NCI-H146 (cell line): ENCODE results near the gene NDST1.

Experiments used
- DNase-seq: peaks from one replicate; lab custom pipeline; 2025; lab: John Stamatoyannopoulos, UW

NDST1 gene

DNA sequence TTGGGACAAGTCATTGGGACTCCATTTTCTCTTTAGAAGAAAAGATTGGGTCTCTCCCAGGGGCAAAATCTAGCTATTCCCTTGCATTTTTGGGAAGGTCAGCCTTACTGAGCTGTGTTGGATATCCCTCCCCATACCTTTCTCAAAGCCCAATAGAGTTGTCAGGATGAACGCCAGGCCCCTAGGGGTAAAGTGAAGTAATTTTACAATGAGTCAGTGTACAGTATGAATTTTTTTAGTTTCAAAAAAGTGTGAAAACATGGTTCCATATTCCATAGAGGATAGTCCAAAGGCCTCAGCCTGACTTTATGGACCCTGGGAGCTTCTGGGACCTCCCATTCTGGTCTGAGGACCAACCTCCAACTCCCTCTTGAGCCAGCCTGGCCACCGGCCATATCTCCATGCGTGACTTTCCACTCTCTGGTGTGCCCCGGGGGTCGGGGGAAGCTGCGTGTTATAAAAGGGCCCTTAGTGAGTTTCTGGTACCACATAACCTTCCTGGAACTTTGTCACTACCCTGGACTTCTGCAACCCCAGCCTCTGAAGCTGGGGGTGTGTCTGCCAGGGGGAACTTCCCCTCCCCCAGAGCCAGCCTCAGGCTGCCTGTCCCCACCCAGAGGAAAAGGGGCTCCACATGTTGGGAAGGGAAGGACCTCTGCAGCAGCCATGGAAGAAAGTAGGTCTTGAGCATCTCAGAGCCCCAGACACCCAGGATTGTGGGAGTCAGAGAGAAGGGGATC, 80.1 kb downstream of the NDST1 start:
- DNase-seq, result no peak

- no peak for DNase-seq
These were observed 80.6 kb downstream of the NDST1 start for GRCh38 chr5:150588596-150588890.

GRCh38 chr5:150589862-150590601, 82.1 kb downstream of the NDST1 start:
- no peak for DNase-seq

- no peak for DNase-seq
These were observed 83.2 kb downstream of the NDST1 start for GRCh38 chr5:150590979-150591695.

DNA sequence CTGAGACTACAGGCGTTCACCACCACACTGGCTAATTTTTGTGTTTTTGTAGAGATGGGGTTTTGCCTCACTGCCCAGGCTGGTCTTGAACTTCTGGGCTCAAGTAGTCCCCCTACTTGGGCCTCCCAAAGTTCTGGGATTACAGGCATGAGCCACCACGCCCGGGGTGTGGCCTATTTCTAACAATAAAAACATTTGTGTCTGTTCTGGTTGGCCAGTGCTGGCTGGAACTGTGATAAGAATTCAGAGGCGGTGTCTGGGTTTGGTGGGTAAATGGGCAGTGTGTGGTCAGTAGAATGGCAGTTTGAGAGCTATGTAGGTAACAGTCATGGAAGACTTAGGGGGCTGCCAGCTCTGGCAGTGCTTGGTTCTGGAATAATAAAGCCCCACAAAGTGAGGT, 85.7 kb downstream of the NDST1 start:
- DNase-seq, result no peak

DNA sequence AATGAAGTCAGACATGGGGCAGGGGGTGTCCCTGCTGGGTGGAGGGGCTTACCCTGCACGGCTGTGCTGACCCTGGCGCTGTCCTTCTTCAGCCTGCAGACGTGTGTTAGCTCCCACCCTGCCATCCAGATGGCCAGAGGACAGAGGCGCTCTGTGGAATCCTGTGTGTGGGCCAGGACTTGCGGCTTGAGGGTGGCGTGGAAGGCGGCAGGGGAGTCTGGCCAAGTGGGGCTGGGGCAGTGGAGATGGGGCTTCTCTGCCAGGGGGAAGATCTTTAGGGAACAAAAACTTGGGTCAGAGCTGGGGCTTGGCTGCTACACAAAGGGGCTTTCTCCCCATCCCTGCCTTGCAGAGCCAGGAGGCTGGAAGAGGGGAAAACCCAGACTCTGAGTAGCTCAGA, 86.1 kb downstream of the NDST1 start:
- DNase-seq, result no peak

- DNase-seq, result no peak
These were observed 87.6 kb downstream of the NDST1 start for GRCh38 chr5:150595466-150596031.

- DNase-seq, result no peak
These were observed 88.4 kb downstream of the NDST1 start for GRCh38 chr5:150596313-150596712.

- DNase-seq, result no peak
These were observed 88.9 kb downstream of the NDST1 start for GRCh38 chr5:150596826-150597225.

DNA sequence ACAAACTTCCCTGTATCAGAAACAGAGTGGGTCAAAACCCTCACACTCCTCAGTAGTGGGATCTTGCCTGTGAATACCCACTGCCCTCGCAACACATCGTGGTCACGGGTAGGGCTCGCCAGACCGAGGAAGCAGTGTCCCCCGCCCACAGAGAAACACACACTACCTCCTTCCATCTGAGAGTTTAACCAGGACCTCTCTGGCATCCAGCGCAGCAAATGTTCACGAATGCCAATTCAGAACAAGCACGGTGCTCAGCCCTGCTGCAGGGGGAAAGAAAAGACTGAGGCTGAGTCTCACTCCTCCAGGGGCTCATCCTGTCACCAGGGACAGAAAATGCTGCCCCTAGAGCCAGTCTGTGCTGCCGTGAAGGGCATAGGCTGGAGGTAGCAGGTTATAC, 90.1 kb downstream of the NDST1 start:
- DNase-seq, result no peak

GRCh38 chr5:150598821-150599273, 90.9 kb downstream of the NDST1 start:
- DNase-seq, result no peak

GRCh38 chr5:150599281-150599680, 91.3 kb downstream of the NDST1 start:
- no peak for DNase-seq

DNA sequence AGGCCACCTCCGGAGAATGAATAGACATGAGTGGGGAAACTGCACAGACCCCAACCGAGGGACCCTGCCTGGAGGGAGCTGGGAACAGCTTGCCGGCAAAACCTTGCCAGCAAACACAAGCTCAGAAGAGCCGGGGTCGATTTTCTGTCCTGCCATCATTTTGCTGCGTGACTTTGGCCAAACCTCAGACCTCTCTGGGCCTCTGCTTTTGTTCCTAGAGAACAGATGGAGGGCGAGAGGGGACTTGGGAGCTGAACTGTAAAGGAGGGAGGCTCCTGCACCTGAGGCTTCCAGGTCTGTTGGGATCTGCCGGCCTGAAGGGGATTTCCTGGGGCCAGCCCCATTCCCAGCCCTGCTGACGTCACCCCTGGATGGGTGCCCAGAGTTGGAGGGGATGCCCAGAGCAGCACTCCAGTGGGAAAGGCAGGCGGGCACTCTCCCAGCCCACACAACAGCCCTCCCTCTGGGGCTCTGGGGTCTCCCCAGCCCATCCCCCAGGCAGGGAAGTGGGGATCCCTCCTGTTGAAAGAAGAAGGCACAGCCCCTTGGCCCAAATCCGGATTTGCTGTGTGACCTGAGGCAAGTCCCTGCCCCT, 92.1 kb downstream of the NDST1 start:
- no peak for DNase-seq

DNA sequence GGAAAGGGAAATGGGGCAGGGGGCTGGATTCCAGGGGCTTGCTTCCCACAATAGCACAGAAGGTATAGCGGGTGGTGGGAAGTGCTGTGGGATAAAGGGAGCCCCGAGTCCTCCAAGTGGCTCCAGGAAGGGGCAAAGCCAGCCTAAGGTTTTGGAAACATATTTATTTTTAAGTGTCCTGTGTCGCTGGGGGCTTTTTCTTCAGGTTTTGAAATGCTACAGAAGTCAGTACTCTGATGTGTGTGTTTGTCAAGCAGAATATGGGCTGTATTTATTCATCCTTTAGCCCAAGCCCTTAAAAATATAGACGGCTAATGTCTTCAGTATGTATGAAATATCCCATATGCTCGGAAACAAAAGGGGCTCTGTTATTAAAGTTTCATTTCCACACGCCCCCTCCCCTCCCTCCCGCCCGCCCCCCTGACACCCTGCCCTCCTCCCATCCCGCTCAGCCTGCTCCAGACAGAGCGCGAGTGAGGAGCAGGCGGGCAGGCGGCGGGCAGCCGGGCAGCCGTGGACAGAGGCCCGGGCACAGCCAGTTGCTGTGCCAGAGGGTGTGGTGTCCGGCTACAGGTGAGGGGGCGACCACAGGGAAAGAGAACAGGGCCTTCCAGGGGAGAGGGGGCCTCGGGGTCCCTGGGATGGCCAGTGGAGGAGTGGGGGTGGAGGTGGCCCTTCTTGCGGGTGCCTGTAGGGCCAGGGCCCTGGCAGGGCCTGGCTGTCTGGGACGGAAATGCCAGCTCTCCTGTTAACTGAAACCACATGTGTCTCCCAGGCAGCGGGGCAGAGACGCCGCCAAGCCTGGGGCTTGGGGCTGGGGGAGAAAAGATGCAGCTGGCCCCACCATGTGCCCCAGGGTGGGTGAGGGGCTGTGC, 92.9 kb downstream of the NDST1 start:
- no peak for DNase-seq

DNA sequence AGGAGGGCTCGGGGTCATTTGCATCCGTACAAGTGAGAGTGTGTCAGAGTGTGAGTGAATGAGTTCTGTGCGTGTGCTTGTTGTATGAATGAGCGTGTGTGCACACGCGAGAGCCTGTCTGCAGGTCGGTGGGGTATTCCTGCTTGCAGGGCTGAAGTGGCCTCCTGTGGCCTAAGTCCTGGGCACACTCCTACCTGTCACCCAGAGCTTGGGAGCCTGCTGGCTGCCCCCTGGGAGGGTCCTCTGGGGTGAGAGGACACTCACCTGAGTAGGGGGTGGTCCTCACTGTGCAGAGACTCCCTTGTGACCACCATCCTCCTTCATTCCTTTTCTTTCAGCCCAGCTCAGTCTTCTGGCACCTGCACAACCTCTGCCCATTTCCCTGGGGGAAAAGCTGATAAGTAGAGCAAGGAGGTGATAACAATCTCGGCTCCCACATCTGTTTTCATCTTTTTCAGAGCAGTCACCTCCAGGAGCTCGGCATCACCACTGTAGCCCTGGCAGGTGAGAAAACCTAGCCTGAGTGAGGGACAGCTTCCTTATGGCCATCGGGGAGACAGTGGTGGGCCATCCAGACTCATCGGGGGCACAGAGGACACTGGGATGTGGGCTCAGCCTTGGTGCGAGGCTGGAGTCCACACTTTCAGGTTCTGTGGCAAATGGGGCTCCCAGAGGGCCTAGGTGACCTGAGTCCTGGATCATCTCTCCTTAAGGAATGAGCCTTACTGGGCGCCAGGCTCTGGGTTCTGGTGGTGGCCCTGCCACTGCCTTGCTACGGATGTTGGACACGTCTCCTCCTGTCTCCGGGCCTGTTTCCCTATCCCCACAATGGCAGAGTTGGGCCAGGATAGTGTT, 93.8 kb downstream of the NDST1 start:
- no peak for DNase-seq

DNA sequence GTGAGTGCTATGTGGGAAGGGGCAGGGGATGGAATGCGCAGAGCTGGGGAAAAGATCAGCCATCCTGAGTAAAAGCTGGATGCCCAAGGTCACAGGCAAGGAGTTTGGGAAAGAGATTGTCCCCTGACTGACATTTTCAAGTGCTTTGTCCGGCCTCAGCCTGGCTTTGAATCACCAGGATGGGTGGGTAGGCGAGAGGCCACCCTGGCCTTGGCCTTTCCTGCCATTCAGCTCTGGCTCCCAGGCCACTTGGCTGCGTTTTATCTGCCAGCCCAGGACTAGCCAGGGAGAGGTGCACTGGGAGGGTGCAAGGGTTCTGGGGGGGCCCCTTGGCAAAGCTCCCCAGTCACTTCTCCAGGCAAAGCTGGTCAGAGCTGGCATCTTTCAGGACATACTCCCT, 95.1 kb downstream of the NDST1 start:
- no peak for DNase-seq

- DNase-seq, result no peak
These were observed 95.6 kb downstream of the NDST1 start for GRCh38 chr5:150603491-150603890.

DNA sequence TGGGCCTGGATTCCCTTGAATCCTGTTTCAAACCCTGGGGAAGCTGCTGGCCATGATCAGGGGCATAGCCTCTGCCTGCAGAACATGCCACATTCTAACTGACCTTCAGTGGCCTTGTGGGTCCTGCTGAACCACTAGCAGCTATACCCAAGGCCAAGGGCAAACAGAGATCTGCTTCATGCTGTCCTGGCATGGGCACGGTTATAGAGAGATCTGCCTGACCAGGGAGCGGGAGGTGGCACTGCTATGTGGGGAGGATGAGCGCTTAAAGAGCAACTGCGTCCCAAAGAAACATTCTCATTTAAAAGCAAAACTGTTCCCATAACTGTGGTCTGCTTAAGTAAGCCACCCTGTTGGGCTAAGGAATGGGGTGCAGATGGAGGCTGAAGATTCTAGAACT, 96.1 kb downstream of the NDST1 start:
- DNase-seq, result no peak

DNA sequence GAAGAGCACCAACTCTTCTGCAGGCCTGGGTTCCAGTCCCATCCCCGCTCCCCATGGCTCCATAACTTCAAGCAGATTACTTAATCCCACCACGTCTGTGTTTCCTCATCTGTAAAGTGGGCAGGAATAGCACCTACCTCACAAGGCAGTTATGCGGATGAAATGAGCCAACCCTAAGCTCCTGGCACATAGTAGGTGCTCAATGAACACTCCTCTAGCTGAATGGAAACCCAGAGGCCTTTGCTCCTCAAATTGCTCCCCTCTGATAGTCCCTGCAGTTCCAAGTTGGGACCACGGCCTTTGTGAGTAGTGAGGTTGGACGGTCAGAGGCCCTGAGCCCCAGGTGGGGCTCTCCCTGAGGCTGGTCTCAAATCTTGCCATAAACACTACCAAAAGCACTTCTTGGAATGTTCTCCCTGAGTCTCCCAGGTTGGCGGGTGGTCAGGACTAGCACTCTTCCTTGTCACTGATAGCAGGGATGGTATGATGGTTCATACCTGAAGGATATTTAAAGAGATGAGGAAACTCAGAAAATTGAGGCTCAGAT, 97.0 kb downstream of the NDST1 start:
- DNase-seq, result no peak

- DNase-seq, result peak; percentile 78
These were observed 97.6 kb downstream of the NDST1 start for GRCh38 chr5:150605546-150605945.
